HG03354 (cell line): ENCODE results near the gene MACROD2.

Experiments
- ATAC-seq: cut with Tn5 transposase; IDR thresholded peaks from one replicate; pipeline ENCODE4 v1.9.1; 2021; ENCODE audit warnings: mild to moderate bottlenecking; ENCODE audit not compliant: unreplicated experiment, poor library complexity, severe bottlenecking

The MACROD2 gene

GRCh38 chr20:14312001-14312400, 316.7 kb downstream of the MACROD2 start:
- ATAC-seq = no peak

- no peak for ATAC-seq
Observed at GRCh38 chr20:14313341-14314020, 318.2 kb downstream of the MACROD2 start.

- ATAC-seq = no peak
Observed at GRCh38 chr20:14319704-14320103, 324.4 kb downstream of the MACROD2 start.

- no peak for ATAC-seq
Observed at GRCh38 chr20:14331646-14332045, 336.3 kb downstream of the MACROD2 start.

- ATAC-seq = no peak
Observed at GRCh38 chr20:14332866-14333265, 337.6 kb downstream of the MACROD2 start.

GRCh38 chr20:14333721-14334120, 338.4 kb downstream of the MACROD2 start:
- no peak for ATAC-seq

GRCh38 chr20:14334306-14334930, 339.1 kb downstream of the MACROD2 start:
- ATAC-seq = peak; percentile 33

- no peak for ATAC-seq
Observed at GRCh38 chr20:14335052-14335451, 339.7 kb downstream of the MACROD2 start.

- no peak for ATAC-seq
Observed at GRCh38 chr20:14336686-14337085, 341.4 kb downstream of the MACROD2 start.

- ATAC-seq = peak; percentile 99
Observed at GRCh38 chr20:14337400-14338171, 342.3 kb downstream of the MACROD2 start, which contains the start of gene FLRT3. TSS of gene FLRT3 (minus strand) at chr20:14337612. CDS start at chr20:14327506, 10,106 bp downstream.

- ATAC-seq = no peak
Observed at GRCh38 chr20:14341801-14342200, 346.5 kb downstream of the MACROD2 start.

- no peak for ATAC-seq
Observed at GRCh38 chr20:14342918-14343317, 347.6 kb downstream of the MACROD2 start.

- ATAC-seq = peak; percentile 66
Observed at GRCh38 chr20:14343491-14344065, 348.3 kb downstream of the MACROD2 start.

- ATAC-seq = no peak
Observed at GRCh38 chr20:14344746-14345145, 349.4 kb downstream of the MACROD2 start.

- ATAC-seq = no peak
Observed at GRCh38 chr20:14355791-14356190, 360.5 kb downstream of the MACROD2 start.

GRCh38 chr20:14360416-14360815, 365.1 kb downstream of the MACROD2 start:
- no peak for ATAC-seq

GRCh38 chr20:14361509-14362345, 366.4 kb downstream of the MACROD2 start:
- ATAC-seq = no peak

GRCh38 chr20:14374196-14374595, 378.9 kb downstream of the MACROD2 start:
- ATAC-seq = no peak

- ATAC-seq = no peak
Observed at GRCh38 chr20:14375416-14375985, 380.2 kb downstream of the MACROD2 start.
